GM12864 (cell line): ENCODE data around the gene ANO1.

Experiments used
- DNase-seq: peaks from one replicate; pipeline ENCODE4 v3.0.0-alpha.2; 2011; ENCODE audit warnings: low read depth
- H3K4me3 ChIP-seq: 2 replicates; pipeline ENCODE4 v1.5.1; 2011; ENCODE audit warnings: mild to moderate bottlenecking, low read depth, low read length, control low read depth
- TF ChIP-seq, protein P1 (sequence below): IDR thresholded peaks from 2 replicates; pipeline ENCODE4 v1.5.1; 2011; ENCODE audit warnings: low read depth, mild to moderate bottlenecking, moderate library complexity, low read length, control low read depth, inconsistent platforms; ENCODE audit errors: missing control alignments

Gene ANO1

DNA sequence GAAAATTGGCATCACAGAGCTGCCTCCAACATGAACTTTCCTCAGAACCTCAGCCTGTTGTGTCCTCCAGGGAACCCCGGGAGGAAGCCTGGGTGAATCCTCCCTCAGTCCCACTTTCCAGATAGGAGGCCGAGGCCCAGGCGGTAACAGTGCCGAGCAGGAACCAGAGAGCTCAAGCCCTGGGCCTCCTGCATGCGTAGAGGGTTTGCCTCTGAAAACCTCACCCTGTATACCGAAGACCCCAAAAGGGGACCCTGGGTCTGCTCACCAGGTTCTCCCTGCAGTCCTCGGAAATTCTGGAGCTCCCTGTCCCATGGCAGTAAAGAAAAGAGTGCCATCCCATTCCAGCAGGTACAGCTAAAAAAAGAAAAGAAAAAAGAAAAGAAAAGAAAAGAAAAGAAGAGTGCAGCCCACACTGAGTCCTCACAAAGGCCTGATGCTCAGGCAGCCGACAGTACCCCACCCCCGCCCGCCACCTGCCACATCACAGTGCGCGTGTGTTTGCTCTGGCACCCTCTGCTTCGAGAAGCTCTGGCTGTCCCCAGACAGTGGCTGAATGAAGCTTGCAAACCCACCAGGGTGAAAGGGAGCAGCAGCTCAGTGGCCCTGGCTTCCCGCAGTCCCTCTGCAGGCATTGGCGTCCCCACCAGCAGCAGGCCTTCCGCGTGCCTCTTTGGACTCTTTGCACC lies 96.6 kb downstream of the ANO1 start:
- no peak overlapping the region for H3K4me3 ChIP-seq
- DNase-seq, result no peak
- TF ChIP-seq, protein P1, sequence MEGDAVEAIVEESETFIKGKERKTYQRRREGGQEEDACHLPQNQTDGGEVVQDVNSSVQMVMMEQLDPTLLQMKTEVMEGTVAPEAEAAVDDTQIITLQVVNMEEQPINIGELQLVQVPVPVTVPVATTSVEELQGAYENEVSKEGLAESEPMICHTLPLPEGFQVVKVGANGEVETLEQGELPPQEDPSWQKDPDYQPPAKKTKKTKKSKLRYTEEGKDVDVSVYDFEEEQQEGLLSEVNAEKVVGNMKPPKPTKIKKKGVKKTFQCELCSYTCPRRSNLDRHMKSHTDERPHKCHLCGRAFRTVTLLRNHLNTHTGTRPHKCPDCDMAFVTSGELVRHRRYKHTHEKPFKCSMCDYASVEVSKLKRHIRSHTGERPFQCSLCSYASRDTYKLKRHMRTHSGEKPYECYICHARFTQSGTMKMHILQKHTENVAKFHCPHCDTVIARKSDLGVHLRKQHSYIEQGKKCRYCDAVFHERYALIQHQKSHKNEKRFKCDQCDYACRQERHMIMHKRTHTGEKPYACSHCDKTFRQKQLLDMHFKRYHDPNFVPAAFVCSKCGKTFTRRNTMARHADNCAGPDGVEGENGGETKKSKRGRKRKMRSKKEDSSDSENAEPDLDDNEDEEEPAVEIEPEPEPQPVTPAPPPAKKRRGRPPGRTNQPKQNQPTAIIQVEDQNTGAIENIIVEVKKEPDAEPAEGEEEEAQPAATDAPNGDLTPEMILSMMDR, result no peak

DNA sequence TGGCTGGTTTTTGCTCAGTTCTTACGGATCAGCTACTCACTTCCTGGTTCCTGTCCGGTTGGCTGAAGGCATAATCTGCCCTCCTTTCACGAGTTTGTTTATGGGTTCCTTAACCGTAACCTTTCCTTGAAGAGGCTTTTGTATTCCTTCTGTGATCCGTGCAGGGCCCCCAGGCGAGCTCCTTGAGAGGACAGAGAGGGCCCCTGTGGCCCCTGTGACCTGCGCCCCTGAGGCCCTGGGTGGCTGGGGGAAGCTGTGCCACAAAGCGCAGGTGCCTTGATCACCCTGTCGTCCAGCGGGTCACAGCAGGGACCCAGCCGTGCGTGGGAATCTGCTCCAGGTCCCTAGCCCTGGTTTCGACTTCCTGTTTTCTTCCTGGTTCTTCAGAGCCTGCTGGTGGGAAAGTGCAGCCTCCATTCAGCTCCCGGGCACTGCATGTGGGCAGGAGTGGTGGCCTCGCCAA lies 97.2 kb downstream of the ANO1 start:
- TF ChIP-seq, protein P1, result no peak
- DNase-seq, result no peak
- H3K4me3 ChIP-seq, result no peak overlapping the region

DNA sequence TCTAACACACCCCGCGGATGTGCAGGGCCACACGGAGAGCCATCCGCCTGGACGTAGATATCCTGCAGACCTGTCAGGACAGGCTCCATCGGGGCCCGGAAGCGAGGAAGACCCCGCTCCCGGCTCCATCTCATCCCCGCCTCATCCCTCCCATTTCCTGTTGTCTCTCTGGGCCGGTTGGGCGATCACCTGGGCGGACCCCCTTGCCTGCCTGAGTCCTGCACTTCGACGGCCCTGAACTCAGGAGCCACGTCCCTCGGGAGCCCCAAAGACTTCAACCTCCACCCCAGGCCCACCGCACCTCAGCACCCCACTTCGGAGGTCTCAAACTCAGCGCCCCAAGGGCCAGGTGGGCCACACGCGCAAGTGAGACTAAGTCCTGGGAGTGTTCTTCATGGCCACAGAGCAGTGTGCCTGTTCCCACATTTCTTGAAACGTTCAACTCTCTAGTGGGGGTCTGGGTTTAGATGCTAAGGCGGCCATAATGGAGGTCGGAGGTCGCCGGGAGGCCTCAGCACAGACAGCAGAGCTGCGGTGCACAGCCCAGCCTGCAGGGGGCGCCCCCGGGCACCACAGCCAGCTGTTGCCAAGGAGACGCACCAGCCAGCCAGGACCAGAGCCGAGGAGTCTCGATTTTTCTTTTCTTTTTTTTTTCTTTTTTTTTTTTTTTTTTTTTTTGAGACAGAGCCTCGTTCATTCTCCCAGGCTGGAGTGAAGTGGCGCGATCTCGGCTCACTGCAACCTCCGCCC lies 99.0 kb downstream of the ANO1 start:
- DNase-seq, result no peak
- TF ChIP-seq, protein P1, result peak; percentile 78
- no peak overlapping the region for H3K4me3 ChIP-seq

DNA sequence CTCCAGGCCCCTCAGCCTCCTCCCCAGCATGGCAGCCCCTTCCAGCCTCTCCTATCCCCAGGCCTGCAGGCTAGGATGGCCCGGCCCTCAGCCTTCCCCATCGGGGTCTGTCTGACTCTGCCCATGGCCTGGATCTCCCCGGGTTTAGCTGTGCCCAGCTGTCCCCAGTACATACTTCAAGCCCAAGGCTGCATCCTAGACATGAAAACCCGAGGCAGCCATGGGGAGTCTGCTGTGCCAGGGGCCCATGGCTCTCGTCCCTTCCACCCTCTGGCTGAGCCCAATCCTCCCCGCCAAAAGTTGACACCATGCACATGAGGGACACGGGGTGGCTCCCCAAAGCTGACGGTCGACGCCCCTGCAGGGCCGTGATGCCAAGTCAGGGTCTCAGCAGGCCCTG lies 102.8 kb downstream of the ANO1 start:
- no peak overlapping the region for H3K4me3 ChIP-seq
- DNase-seq, result no peak
- TF ChIP-seq, protein P1, result no peak

DNA sequence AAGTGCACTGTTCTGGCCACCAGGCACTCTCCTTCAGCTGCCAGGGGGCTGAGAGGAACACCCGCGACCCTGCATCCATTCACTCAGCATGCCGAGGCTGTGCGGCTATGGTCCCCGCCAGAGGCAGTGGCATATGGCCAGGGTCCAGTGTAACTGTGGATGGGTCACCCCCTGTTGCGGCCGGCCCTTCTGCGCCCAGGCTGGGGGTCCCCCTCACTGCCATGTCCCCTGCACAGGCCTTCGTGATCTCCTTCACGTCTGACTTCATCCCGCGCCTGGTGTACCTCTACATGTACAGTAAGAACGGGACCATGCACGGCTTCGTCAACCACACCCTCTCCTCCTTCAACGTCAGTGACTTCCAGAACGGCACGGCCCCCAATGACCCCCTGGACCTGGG lies 104.1 kb downstream of the ANO1 start:
- TF ChIP-seq, protein P1, result no peak
- no peak for DNase-seq
- no peak overlapping the region for H3K4me3 ChIP-seq

DNA sequence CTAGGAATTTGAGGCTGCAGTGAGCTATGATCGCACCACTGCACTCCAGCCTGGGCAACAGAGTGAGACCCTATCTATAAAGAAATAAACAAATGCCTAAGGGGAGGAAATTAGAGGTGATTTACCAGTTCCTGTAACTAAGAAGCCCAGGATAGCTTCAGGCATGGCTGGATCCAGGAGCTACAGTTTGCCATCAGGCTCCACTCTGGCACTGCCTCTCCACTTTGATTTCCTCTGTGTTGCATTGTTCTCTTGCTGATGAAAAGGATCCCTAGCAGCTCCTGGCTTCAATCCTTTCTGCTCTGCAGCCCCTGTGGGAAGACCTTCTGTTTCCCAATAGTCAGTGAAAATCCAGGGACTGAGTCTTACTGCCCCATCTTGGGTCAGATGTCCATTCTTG lies 104.9 kb downstream of the ANO1 start:
- no peak overlapping the region for H3K4me3 ChIP-seq

More for the DNA sequence above, 104.9 kb downstream of the ANO1 start:
- no peak for DNase-seq
- TF ChIP-seq, protein P1, result no peak
